GDM1 (cell line): ENCODE results near the gene IL21R.

Experiments used
- DNase-seq: peaks from one replicate; lab custom pipeline; 2025; lab: John Stamatoyannopoulos, UW

Gene IL21R

DNA sequence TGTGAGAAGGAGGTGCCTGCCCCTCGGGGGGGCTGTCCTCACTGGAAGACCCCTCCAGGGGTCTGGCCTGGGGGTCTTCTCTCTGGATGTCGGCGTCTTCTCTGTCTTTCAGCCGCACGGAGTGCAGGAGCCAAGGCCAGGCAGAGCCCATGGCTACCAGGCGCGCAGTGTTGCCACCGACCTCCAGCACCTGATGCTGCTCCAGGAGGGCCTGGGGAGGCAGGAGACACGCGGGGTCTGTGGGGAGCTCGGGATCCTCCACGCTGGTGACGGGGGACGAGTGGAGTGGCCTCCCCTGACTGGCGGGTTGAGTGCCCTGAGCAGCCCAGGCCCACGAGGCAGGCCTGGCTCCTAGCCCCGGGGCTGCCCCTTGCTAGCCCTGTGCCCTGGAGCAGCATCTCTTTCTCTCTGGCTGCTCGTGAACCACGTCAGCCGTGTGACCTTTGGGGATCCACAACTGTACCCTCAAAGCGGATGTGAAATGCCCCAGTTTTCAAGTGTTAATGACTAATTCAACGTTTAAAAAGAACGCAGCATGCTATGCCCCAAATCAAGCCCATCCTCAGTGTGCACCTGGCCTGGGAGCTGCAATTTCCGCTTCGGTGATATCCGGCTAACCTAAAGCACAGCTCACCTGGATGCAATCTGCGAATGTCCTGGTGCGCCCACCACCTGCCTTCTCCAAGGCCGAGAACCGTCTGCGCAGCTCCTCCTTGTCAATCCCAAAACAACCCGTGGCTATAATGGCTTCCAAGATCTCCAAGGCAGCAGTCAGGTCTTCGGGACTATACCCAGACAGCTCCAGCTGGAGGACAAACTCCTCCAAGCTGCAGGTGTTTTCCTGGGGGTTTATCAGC, 62.9 kb downstream of the IL21R start:
- DNase-seq: no peak

DNA sequence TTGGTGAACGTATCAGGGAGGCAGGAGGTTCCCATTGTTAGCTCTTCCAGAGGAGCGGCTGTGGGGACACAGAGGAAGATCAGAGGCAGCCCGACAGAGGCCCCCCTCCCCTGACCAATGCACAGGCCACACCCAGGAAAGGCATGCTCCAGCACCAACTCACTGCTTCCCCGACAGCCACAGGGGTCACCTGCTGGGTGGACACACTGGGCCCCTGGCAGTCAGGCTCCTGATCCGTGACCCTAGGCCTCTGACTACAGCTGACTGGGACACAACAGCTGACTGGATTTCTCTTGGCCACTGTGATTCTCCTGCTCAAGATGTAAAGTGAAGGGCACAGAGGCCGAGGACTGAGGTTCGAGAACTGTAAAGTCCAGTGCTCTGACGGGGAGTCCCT, 63.5 kb downstream of the IL21R start:
- no peak for DNase-seq

DNA sequence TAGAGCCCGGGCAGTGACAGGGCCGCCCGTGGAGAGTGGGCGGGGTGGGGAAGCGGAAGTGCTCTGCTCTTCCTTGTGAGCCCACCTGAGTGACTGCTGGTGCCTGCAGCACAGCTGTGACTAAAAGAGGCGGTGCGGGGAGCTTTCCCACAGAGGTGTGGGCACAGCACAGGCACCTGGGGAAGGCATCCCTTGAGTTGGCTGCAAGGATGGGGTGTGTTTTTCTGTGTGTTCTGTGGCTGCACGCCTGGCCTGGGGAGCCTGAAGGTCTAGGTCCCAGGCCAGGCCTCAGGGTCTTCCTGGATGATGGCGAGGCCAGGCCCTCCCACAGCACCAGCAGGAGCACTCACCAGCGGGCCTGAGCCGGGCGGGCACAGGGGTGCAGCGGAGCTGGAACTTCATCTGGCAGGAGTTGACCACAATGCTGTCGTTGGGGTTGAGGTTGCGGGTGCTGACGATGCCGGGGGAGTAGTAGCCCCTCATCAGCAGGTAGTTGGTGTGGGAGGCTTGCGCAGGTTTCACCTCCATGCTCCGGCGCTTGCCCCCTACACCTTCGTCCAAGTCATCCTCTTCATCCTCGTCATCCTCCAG, 67.1 kb downstream of the IL21R start:
- DNase-seq: no peak

DNA sequence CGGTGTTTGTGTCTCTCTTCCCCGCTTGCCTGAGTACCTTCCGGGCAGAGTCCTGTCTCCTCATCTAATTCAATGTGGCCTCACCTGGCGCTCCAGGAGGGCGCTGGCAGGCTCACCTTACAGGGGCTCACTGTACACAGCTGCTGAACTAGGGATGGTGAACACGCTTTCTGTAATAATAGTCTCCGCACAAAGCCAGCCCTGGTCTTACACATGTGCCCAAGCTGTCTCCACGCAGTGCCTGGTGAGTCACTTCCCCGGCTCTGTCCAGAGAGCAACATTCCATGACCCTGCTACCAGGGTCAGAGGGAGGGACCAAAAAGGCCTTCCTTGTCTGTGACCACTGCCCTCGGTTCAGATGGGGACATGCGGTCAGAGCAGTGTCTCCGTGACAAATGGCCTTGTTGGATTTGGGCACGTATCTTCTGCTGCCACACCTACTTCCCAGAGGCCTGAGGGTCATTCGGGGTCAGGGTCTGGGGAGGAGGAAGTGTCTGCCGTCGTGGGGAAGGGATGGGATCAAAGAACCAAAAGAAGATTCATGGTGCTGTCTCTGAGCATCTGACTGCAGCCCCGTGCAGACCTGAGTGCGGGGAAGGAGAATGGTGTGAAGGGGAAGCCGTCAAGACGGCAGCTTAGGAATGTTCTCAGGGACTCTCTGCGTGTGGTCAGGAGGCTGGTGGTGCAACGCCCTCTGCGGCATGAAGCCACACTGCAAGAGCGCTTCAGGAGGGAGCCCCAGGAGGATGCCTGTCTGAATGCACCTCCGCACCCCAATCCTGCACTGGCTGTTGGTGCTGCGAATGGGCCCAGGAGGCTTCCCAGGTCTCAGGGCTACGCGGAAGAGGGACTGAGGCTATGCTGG, 68.8 kb downstream of the IL21R start:
- DNase-seq: no peak

DNA sequence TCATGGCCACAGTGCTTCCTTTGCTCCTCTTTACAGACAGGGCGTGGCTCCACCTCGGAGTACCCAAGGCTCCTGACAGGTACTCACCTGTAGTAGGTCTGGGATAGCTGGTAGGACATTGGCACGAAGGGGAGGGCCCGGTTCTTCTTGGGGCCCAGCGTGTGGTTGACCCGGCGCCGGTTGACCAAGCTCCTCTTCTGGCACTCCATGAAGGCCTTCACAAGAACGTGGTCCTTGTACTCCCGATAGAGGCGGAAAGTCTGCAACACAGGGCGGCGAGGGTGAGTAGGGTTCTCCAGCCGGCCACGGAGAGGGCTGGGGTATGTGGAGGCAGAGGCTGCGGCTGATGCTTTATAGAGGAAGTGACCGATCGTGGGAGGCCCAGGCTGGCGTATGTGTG, 69.7 kb downstream of the IL21R start:
- no peak for DNase-seq

DNA sequence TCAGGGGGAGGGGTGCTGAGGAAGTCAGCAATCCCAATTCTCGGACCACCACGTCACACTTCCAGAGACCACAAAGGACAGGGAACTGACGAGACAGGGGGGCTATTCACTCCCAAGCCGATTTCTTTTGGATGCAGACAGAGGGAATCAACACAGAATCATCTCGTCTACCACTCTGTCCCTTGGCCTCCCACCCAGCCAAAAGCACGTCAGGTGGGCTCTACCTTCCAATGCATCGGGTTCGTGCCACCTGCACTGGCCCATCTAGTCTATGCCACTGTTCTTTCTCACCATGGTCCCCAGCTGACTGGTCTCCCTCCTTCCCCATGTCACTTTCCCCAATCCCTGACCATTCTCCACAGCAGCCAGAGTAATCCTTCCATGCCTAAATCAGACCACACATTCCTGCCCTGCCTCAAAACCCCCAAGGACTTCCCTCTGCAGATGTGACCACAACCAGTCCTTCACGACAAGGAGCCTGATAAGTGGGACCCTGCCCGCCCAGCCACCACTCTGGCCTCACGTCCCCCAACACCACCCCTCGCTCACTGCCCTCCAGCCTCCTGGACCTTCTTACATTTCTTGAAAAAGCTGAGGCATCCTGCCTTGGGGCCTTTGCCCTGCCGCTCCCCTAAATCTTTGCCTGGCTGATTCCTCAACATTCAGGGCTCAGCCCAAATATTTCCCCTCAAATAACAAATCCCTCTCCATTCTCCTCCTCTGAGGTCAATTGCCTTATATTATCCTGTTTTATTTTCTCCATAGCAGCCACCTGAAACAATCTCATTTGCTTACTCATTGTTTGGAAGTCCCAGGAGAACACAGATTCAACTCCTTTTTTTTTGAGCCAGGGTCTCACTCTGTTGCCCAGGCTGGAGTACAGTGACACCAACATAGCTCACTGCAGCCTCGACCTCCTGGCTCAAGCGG, 70.4 kb downstream of the IL21R start:
- DNase-seq: no peak

DNA sequence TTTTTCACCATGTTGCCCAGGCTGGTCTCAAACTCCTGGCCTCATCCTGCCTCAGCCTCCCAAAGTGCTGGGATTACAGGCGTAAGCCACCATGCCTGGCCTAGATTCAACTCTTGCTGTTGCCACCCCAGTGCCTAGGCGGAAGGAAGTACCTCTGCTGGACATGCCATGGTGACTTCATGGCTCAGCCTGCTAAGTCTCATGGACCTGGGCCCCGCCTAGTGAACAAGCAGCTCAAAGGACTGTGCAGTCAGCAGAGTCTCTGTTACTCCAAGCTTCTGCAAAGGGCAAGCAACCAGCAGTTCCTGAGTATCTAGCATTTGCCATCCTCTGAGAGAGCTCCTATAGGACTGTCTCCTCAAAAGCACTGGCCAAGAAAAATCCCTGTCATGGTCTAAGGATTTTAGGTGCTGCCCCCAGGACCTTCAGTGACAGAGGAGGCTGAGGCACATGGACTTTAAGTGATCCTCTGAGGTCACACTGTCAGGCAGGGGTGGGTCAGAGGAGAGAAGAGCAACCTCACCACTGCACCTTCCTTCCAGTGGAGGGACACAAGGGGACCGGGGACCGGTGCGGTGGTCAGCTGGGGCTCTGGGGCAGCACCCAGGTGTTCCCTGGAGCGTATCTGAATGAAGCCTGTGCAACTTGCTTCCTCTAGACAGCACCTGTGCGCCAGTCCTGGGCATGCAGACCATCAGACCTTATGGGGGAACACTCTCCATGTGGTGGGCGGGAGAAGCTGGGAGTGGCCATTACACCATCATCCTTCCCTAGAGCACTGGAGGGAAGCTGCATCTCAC, 71.3 kb downstream of the IL21R start:
- DNase-seq: no peak

DNA sequence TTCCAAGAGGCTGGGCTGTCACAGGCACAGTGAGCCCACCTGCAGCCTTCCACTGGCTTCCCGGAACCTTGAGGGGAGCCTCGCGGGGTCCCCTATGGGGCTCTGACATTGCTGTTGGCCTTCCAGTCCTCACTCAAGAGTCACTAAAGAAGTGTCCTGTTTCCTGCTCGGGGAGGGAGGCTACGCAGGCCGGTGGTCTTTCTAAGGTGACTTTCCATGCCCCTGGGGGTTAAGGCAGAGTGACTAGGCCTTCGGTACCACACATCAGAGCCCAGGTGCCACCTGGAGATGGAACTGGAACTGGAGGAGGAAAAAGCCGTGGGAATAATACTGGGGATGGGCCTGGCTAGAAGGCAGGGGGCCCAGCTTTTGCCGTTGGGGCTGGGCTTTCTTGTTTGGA, 72.1 kb downstream of the IL21R start:
- DNase-seq: no peak

DNA sequence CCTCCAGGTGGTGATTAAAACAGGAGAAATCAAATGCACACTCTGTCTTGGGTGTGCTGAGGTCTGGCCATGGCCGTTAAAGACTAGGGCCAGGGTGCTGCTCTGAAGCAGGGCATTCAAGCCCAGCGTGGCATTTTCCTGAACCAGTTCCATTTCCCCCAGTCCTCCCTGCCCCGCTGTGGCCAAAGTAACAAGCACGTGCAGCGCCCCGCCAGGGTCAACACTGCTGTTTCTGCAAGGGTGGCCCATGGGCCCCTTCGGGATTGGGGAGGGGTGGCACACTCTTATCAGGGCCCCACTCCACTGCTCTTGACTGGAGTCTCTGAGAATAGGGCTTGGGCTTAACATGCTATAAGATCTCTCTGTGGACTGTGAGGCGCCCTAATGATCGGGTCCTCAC, 72.9 kb downstream of the IL21R start:
- no peak for DNase-seq

DNA sequence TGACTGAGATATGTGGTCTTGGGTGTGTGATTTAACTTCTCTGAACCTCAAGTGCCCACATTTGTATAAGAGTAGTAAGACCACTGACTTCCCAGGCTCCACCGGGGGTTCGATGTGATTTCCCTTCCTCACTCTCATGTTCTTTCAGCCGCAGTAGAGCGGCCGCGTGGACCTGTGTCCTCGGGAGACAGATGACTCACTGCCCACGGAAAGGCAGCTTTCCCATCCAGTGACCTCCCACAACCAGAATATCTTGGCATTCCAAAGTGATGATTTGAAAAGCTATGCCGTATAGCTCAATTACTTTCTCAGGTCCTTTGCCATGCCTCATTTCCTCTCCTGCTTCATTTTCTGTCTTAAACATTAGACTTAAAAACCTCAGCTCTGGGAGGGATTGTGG, 73.6 kb downstream of the IL21R start:
- DNase-seq: no peak

DNA sequence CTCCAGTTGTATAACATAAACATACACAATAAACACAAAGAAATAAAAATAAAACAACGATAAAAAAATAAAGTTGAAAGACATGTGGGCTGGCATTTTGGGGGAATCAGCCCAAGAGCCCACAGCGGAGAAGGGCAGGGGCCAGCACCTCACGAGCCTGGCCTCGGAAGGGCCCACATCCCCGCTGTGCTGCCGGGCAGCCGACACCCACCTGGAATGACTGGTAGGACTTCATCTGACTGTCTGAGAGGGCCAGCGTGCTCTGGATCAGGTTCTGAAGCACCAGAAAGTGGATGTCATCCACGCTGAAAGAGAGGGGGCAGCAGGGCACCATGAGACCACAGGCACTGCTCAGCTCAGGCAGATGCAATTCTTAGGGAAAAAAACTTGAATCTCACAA, 74.3 kb downstream of the IL21R start:
- no peak for DNase-seq

DNA sequence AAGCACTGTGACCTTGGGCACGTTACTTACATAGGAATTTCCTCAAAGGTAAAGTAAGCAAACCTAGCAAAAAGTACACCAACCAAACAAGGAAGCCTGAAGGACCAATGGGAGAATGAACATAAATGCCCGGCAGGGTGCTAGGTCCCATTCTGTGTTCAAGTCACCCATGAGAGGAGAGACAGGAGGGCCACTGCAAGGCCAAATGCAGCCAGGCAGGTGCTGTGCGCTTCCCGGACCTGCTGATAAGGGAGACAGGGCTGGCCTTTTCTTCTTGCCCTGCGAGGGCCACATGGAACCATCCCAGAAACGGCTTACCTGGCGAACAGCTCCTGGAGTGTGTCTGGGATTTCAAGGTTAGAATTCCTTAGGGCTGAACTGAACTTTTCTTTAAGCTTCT, 78.8 kb downstream of the IL21R start:
- DNase-seq: no peak

DNA sequence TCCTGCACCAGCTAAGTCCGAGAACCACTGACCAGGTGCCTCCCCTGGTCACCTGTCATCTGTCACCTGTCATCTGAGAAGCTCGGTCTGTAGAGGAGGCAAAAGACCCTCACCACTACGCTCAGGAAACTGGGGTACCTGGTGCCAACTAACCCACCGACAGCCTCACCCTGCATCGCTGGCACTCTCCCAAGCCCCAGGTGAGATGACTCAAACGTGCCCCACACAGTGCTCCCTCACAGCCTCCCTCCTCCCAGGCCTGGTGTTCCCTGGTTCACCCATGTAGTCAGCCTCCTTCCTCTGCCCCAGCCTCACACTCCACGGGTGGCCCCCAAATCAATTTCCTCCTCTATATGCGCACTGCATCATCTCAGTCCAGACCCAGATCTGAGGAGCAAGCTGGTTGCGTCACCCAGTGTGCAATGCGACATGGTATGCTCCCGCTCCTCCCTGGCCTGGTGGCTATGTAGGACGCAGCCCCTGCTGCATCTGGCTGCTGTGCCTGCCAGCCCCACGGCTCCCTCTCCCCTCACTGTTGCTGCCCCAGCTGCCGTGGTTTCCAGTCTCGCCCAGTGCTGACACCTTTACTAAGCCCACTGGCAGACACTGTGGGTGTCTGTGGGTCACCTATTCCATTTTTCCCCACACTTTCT, 79.4 kb downstream of the IL21R start:
- no peak for DNase-seq

DNA sequence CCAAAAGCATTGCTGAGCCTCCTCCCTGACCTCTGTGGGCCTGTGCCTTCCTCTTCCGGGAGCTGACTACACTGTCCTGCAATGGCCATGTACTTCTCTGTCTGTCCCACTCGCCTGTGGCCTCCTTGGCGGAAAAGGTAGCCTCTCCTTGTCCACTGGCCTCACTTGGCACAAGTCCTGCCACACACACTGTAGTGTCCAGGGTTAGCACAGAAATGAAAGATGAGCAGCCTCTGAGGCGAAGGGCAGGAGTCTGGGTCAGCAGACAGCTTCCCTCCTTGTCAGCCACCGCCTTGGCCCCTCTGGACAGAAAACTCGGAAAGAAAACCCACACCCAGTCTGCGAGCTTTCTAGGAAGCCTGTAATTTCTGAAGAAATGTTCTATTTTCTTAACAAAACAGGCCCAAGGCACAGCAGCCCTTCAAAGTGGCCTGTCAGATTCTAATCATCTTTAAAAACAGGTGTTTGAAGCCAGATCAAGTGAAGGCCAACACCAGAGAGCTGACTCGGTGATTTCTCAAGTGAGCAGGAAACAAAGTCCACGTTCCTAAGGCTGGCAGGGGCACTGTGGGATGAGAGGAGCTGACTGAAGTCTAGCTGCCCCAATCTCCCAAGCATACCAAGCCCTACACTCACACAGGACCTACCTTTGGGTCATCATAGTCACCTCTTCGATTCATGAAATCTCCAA, 80.6 kb downstream of the IL21R start:
- DNase-seq: no peak

DNA sequence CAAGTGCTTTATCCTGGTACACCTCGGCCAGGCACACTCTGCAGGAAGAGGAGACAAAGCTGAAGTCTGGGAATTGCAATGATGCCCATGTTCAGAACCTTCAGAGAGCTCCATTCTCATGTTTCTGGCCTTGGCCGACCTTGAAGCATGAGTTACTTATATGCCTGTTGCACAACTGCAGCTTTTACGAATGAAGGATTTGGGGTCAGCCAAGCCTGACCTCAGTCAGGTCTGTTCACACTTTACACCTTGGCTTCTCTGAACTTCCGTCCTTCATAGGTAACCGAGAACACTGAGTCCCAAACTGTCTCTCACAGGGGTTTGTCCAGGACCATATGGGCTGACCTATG, 81.1 kb downstream of the IL21R start:
- no peak for DNase-seq

DNA sequence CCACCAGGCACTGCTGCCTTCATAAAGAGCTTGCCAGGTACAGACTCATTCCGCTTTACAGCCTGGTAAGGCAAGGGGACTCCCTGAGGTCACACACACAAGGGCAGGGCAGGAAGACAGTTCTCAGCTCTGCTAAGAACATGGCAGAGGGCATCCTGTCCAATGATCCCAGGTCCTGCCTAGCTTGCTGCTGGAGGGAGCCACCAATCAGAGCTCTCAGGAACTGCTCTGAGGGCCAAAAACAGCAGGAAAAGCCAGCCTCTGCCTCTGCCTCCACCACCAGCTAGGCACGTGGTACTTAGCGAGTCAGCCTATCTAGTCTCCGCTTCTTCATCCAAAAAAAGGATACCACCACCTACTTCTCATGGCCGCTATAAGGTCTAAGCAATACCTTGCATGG, 81.7 kb downstream of the IL21R start:
- DNase-seq: no peak

DNA sequence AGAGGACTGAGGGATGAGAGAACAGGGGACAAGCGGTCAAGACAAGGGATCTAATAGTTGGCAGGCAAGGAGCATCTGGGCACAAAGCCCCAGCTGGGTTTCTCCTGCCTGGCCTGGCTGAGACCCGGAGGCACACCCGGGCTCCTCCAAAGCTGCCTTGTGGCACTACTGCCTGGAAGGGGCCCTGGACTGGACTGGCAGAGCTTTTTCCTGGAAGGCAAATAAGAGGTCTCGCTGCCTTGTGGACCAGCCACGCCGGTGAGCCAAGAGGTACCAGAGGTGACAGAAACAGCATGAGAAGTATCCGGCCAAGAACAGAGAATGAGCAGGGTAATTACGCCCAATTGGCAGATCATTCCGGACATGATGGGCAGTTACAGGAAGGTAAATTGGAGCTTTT, 83.2 kb downstream of the IL21R start:
- no peak for DNase-seq

DNA sequence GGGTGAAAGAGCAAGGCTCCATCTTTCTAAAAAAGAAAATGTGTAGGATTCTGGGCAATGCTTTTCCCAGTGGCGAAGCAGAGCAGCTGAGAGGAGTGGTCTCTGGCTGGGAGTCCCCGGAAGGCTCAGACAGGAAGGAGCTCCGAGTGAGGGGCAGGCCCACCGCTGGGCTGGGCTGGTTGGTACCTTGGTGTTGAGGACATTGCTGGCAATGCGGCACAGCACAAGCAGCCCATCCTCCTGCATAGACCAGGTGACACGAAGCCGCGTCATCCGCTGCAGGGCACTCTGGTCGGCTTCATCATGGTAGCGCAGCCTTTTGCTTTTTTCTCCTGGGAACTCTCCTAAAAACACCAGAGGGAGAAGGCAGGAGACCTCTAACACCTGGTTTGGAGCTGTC, 83.8 kb downstream of the IL21R start:
- DNase-seq: no peak

DNA sequence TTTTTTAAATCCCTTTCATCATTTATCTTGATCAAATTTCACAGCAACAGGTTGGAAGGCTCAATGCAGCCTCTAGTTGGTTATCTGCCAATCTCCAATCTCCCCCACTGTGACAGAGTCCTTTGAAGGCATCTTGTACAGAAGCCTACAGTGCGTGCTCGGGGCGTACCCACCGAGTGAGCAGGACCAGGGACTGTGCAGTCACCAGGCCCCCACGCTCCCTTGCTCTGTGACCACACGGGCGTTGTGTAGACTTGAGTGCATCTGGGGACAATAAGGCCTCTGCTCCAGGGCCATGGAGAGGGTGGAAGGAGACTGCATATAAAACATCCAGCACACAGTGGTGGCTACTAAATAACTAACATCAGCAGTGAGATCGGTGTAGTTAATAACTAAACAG, 84.4 kb downstream of the IL21R start:
- no peak for DNase-seq

DNA sequence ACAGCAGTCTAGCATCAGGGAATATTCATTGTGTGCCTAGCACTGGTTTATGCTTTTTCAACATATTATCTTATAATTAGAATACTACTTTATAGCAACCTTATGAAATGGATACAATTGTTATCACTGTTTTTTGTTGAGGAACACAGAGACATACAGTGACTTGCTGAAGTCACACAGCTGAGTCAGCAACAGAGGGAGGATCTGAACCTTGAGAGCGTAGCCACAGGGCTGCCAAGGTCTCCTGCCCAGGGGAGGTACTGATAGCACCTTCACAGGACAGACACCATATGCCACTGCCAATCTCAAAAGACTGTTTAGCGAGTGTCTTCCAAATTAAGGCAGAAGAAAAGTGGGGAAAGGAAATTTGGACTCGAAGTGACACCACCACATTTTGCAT, 84.8 kb downstream of the IL21R start:
- DNase-seq: no peak
